ENCODE results near the gene CFAP61. TPM values are rescaled to one million over a fixed set of nuclear protein-coding genes. Genes with fewer than 3 reads are reported as not detected.

CFAP61 gene
- polyA plus RNA-seq, 1 of the 3 experiments (the other 2 are of a cell fraction), result 0.26 TPM

DNA sequence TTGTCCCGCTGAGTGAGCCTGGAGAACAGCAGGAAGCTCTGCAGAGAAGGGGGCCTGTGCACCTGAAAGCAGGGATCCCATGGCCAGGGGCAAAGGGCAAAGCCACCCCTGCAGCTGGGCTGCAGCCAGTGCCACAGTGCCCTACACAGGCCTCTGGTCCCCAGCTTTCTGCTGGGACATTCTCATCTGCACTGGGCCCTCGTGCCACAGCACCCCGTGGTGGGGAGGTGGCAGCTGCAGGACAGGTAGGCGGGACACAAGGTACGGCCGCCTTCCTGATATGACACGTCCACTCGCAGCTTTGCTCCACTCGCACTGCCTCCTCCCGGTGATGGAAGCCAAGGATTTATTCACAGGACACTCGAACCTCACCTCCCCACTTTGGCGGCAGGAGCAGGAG, 342.8 kb downstream of the CFAP61 start:
- H3K79me2 ChIP-seq (ENCODE audit: insufficient read depth), result no peaks in the 10 kb centered on the region
- no peaks in the 10 kb centered on the region for H3K4me1 ChIP-seq (ENCODE audit: control insufficient read depth in 1 of 2, insufficient read depth in 2 of 2, low read depth in 1 of 2, low read length in 1 of 2)
- no peaks in the 10 kb centered on the region for H3K9me3 ChIP-seq
- ChIA-PET POLR2A (no interaction called here), CTCF (interaction anchor here (0.5 to 1.0 kb wide), 2 partner anchors 25 to 34 kb away, joined by 3 read pairs; no protein-coding TSS in a partner anchor)
- no peaks in the 10 kb centered on the region for H3K9me2 ChIP-seq
- H4K20me1 ChIP-seq (ENCODE audit: insufficient read depth), result no peaks in the 10 kb centered on the region
- 72% methylated on average over 12 of the region's 12 CpGs for WGBS (ENCODE audit: low lambda C conversion rate)
- H3K27me3 ChIP-seq (ENCODE audit: insufficient read depth), result no peaks in the 10 kb centered on the region
- H3K9ac ChIP-seq, result no peak overlapping the region
- TF ChIP-seq GABPA (IDR thresholded peaks at IDR 0.05; ENCODE audit: low read depth) (no peak), EP300 (IDR thresholded peaks at IDR 0.05; ENCODE audit: borderline replicate concordance in 1 of 2, low read depth in 1 of 2, low read length in 1 of 2) (no peak), NRF1 (IDR thresholded peaks at IDR 0.05; ENCODE audit: low read depth, low read length) (no peak), USF1 (IDR thresholded peaks at IDR 0.05; ENCODE audit: borderline replicate concordance, low read depth) (no peak), RXRA (IDR thresholded peaks at IDR 0.05; ENCODE audit: borderline replicate concordance, low read depth) (no peak), RCOR1 (IDR thresholded peaks at IDR 0.05; ENCODE audit: low read length) (no peak), YY1 (IDR thresholded peaks at IDR 0.05; ENCODE audit: low read depth) (no peak), TCF12 (IDR thresholded peaks at IDR 0.05) (no peak), TAF1 (IDR thresholded peaks at IDR 0.05; ENCODE audit: borderline replicate concordance, low read depth, low read length) (no peak), POLR2AphosphoS5 (IDR thresholded peaks at IDR 0.05; ENCODE audit: low read depth, low read length) (no peak)
- TF ChIP-seq, protein P1, sequence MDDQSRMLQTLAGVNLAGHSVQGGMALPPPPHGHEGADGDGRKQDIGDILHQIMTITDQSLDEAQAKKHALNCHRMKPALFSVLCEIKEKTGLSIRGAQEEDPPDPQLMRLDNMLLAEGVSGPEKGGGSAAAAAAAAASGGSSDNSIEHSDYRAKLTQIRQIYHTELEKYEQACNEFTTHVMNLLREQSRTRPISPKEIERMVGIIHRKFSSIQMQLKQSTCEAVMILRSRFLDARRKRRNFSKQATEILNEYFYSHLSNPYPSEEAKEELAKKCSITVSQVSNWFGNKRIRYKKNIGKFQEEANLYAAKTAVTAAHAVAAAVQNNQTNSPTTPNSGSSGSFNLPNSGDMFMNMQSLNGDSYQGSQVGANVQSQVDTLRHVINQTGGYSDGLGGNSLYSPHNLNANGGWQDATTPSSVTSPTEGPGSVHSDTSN (IDR thresholded peaks at IDR 0.05), result no peak
- TF ChIP-seq, protein P2, sequence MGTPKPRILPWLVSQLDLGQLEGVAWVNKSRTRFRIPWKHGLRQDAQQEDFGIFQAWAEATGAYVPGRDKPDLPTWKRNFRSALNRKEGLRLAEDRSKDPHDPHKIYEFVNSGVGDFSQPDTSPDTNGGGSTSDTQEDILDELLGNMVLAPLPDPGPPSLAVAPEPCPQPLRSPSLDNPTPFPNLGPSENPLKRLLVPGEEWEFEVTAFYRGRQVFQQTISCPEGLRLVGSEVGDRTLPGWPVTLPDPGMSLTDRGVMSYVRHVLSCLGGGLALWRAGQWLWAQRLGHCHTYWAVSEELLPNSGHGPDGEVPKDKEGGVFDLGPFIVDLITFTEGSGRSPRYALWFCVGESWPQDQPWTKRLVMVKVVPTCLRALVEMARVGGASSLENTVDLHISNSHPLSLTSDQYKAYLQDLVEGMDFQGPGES (IDR thresholded peaks at IDR 0.05; ENCODE audit: low read depth, low read length), result no peak
- no peak overlapping the region for H3K27ac ChIP-seq (ENCODE audit: low read depth in 2 of 2, low read length in 1 of 2)
- no peak overlapping the region for H3K4me3 ChIP-seq (ENCODE audit: low read depth in 2 of 2, low read length in 1 of 2)
- no peak for DNase-seq
- no peak overlapping the region for H3K4me2 ChIP-seq
- H3F3A ChIP-seq (replicated peaks; ENCODE audit: insufficient read depth), result no peaks in the 10 kb centered on the region
- H2AFZ ChIP-seq (ENCODE audit: low read depth), result no peak overlapping the region
- no peaks in the 10 kb centered on the region for H3K36me3 ChIP-seq (replicated peaks in 1 of 2; ENCODE audit: control insufficient read depth in 1 of 2, insufficient read depth in 2 of 2, low read length in 1 of 2)

DNA sequence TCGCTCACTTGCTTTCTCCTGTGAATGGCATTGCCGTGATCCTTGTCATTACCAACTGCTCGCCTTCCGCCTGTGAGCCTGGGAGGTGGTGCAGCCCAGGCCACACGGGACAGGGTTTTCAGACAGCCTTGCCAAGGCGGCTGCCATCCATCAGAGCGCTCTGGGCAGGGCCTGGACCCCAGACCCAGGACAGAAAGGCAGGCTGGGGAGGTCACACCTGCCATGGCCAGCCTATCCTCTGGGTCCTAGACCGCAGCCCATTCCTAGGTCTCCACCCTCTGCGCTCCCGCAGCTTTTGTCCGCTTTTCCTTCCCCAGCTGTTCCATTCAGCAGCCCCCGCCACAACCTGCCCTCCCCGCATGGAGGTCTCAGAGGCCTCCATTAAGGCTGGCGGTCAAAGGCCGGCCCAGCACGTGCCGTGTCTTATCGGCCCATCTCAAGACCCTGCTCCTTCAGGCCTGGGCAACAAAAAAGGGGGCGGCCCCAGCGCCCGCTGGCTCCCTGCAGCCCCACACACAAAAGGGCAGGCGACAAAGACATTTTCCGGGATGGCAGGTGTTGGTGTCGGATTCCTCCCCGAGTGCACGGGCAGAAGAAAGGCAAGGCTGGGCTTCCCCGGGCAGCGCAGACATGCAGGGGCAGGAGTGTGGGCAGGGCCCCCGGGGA, 343.7 kb downstream of the CFAP61 start:
- no peak for TF ChIP-seq TAF1 (IDR thresholded peaks at IDR 0.05; ENCODE audit: borderline replicate concordance, low read depth, low read length)
- TF ChIP-seq FOSL2 (IDR thresholded peaks at IDR 0.05; ENCODE audit: borderline replicate concordance, low read depth), result no peak
- no peak for TF ChIP-seq FOXM1 (IDR thresholded peaks at IDR 0.05; ENCODE audit: low read depth)
- TF ChIP-seq SMC3 (IDR thresholded peaks at IDR 0.05; ENCODE audit: low read depth, low read length), result no peak
- TF ChIP-seq, protein P1 (IDR thresholded peaks at IDR 0.05), result no peak
- Histone ChIP-seq H4K20me1 (ENCODE audit: insufficient read depth) (no peaks in the 10 kb centered on the region), H3K9ac (no peak overlapping the region), H3K9me3 (no peaks in the 10 kb centered on the region), H3K4me1 (ENCODE audit: control insufficient read depth in 1 of 2, insufficient read depth in 2 of 2, low read depth in 1 of 2, low read length in 1 of 2) (no peaks in the 10 kb centered on the region), H3F3A (replicated peaks; ENCODE audit: insufficient read depth) (no peaks in the 10 kb centered on the region), H3K79me2 (ENCODE audit: insufficient read depth) (no peaks in the 10 kb centered on the region), H3K9me2 (no peaks in the 10 kb centered on the region), H2AFZ (ENCODE audit: low read depth) (no peak overlapping the region), H3K27me3 (ENCODE audit: insufficient read depth) (no peaks in the 10 kb centered on the region), H3K36me3 (replicated peaks in 1 of 2; ENCODE audit: control insufficient read depth in 1 of 2, insufficient read depth in 2 of 2, low read length in 1 of 2) (no peaks in the 10 kb centered on the region), H3K4me2 (no peak overlapping the region), H3K4me3 (ENCODE audit: low read depth in 2 of 2, low read length in 1 of 2) (no peak overlapping the region), H3K27ac (ENCODE audit: low read depth in 2 of 2, low read length in 1 of 2) (no peak overlapping the region)
- 89% methylated on average over 27 of the region's 29 CpGs for WGBS (ENCODE audit: low lambda C conversion rate)
- no peak for DNase-seq
- ChIA-PET CTCF (interaction anchor here (1.0 to 1.5 kb wide), 2 partner anchors 30 to 198 kb away, joined by 4 to 5 read pairs; no protein-coding TSS in a partner anchor), POLR2A (no interaction called here)
